Astrocyte (in vitro differentiated cells and primary cell): ENCODE results near the gene CLCN5.

Experiments
- EZH2 ChIP-seq: IDR thresholded peaks from 2 replicates; pipeline ENCODE4 v1.6.1; 2012; ENCODE audit warnings: mild to moderate bottlenecking, low read length, inconsistent platforms; ENCODE audit not compliant: insufficient read depth
- TF ChIP-seq, protein P1 (sequence below): IDR thresholded peaks from 2 replicates; pipeline ENCODE4 v1.5.1; 2011; ENCODE audit warnings: low read depth, mild to moderate bottlenecking, inconsistent platforms, low read length, moderate library complexity; ENCODE audit not compliant: insufficient read depth

DNA sequence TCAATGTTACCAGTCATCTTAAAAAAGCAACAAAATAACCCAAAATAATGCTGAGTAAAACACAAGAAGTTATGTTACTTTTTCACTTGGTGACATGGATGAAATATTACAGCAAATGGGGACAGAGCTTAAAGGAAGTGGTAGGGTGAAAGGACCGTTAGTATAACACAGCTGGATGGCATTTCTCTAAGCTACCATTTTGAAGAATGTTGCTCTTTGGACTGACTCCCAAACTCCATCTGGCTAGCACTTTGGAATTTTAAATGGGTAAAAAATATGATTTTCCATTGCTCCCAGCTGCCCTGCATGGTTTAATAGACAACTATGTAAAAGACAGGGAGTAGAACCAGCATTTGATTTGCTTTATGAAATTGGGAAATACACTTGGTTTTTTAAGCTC is 27.6 kb downstream of the CLCN5 start:
- TF ChIP-seq, protein P1, sequence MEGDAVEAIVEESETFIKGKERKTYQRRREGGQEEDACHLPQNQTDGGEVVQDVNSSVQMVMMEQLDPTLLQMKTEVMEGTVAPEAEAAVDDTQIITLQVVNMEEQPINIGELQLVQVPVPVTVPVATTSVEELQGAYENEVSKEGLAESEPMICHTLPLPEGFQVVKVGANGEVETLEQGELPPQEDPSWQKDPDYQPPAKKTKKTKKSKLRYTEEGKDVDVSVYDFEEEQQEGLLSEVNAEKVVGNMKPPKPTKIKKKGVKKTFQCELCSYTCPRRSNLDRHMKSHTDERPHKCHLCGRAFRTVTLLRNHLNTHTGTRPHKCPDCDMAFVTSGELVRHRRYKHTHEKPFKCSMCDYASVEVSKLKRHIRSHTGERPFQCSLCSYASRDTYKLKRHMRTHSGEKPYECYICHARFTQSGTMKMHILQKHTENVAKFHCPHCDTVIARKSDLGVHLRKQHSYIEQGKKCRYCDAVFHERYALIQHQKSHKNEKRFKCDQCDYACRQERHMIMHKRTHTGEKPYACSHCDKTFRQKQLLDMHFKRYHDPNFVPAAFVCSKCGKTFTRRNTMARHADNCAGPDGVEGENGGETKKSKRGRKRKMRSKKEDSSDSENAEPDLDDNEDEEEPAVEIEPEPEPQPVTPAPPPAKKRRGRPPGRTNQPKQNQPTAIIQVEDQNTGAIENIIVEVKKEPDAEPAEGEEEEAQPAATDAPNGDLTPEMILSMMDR = no peak
- no peak for TF ChIP-seq EZH2
